Liver (tissue), 9 donors: ENCODE measurements around the gene GLYATL3. TPM values are rescaled to one million over a fixed set of nuclear protein-coding genes. Genes with fewer than 3 reads are reported as not detected.
A peak's percentile ranks its signal among the peaks of the same experiment; 100 is the strongest.

Experiments
- DNase-seq: peaks from one replicate; pipeline ENCODE4 v3.0.0-alpha.2; 2017; ENCODE audit warnings: low spot score
- H3K27ac ChIP-seq, 2 donors: one replicate each; pipeline ENCODE4 v1.7.0; 2013; ENCODE audit warnings: inconsistent platforms in 2 of 2, low read length in 2 of 2, control low read depth in 1 of 2, low read depth in 1 of 2, mild to moderate bottlenecking in 1 of 2
- H3K27me3 ChIP-seq, 4 donors: one replicate each; pipeline versions ENCODE4 v1.6.1 to v1.7.0; 2013; ENCODE audit warnings: low read length in 3 of 4, inconsistent platforms in 1 of 4, mild to moderate bottlenecking in 1 of 4, moderate library complexity in 1 of 4; ENCODE audit not compliant: control insufficient read depth in 4 of 4, insufficient read depth in 4 of 4
- H3K36me3 ChIP-seq, 4 donors: one replicate each; pipeline versions ENCODE4 v1.6.1 to v1.7.0; 2013; ENCODE audit warnings: low read length in 3 of 4, mild to moderate bottlenecking in 3 of 4, low read depth in 1 of 4, moderate library complexity in 1 of 4; ENCODE audit not compliant: control insufficient read depth in 4 of 4, insufficient read depth in 3 of 4
- H3K4me1 ChIP-seq, 4 donors: one replicate each; pipeline versions ENCODE4 v1.6.1 to v1.7.0; 2013; ENCODE audit warnings: low read length in 3 of 4, mild to moderate bottlenecking in 3 of 4, moderate library complexity in 1 of 4; ENCODE audit not compliant: control insufficient read depth in 4 of 4, insufficient read depth in 4 of 4
- H3K4me3 ChIP-seq, 3 donors: one replicate each; pipeline versions ENCODE4 v1.6.1 to v1.7.0; 2013; ENCODE audit warnings: low read length in 3 of 3, control low read depth in 1 of 3, low read depth in 1 of 3, mild to moderate bottlenecking in 1 of 3
- H3K9ac ChIP-seq, 2 donors: one replicate each; pipeline ENCODE4 v1.7.0; 2013; ENCODE audit warnings: low read length in 2 of 2, mild to moderate bottlenecking in 2 of 2, moderate library complexity in 2 of 2, control low read depth in 1 of 2, low read depth in 1 of 2
- H3K9me3 ChIP-seq, 4 donors: one replicate each; pipeline versions ENCODE4 v1.6.1 to v1.7.0; 2013; ENCODE audit warnings: low read length in 3 of 4; ENCODE audit not compliant: control insufficient read depth in 4 of 4
- ATF3 ChIP-seq: IDR thresholded peaks from 2 replicates; pipeline ENCODE4 v1.6.1; 2016; ENCODE audit warnings: antibody characterized with exemption
- EGR1 ChIP-seq, 2 donors: IDR thresholded peaks; 2 replicates each; pipeline ENCODE4 v1.6.1; 2016 to 2018; ENCODE audit warnings: antibody characterized with exemption in 2 of 2, low read depth in 2 of 2
- FOXA1 ChIP-seq: IDR thresholded peaks from 2 replicates; pipeline ENCODE4 v1.6.1; 2016; ENCODE audit warnings: antibody characterized with exemption
- GABPA ChIP-seq, 2 donors: IDR thresholded peaks in 1 of 2; conservative IDR thresholded peaks in 1 of 2; 2 replicates each; pipeline ENCODE4 v1.6.1; 2016; ENCODE audit warnings: antibody characterized with exemption in 2 of 2, mild to moderate bottlenecking in 1 of 2, moderate library complexity in 1 of 2
- HNF4A ChIP-seq, 2 donors: conservative IDR thresholded peaks; 2 replicates each; pipeline ENCODE4 v1.6.1; 2016; ENCODE audit warnings: antibody characterized with exemption in 2 of 2, mild to moderate bottlenecking in 2 of 2
- HNF4G ChIP-seq: IDR thresholded peaks from 2 replicates; pipeline ENCODE4 v1.6.1; 2016; ENCODE audit warnings: antibody characterized with exemption
- JUND ChIP-seq, 2 donors: IDR thresholded peaks; 2 replicates each; pipeline ENCODE4 v1.6.1; 2016; ENCODE audit warnings: antibody characterized with exemption in 2 of 2
- MAX ChIP-seq: IDR thresholded peaks from 2 replicates; pipeline ENCODE4 v1.6.1; 2016; ENCODE audit warnings: antibody characterized with exemption
- NR2F2 ChIP-seq: IDR thresholded peaks from 2 replicates; pipeline ENCODE4 v1.6.1; 2016; ENCODE audit warnings: antibody characterized with exemption
- RAD21 ChIP-seq, 2 donors: IDR thresholded peaks; 2 replicates each; pipeline ENCODE4 v1.6.1; 2016; ENCODE audit warnings: antibody characterized with exemption in 2 of 2, mild to moderate bottlenecking in 2 of 2
- RXRA ChIP-seq, 2 donors: IDR thresholded peaks; 2 replicates each; pipeline ENCODE4 v1.6.1; 2017 to 2018; ENCODE audit warnings: antibody characterized with exemption in 2 of 2, mild to moderate bottlenecking in 1 of 2
- SP1 ChIP-seq: IDR thresholded peaks from 2 replicates; pipeline ENCODE4 v1.6.1; 2018; ENCODE audit warnings: antibody characterized with exemption, mild to moderate bottlenecking
- TAF1 ChIP-seq: conservative IDR thresholded peaks from 2 replicates; pipeline ENCODE4 v1.6.1; 2016; ENCODE audit warnings: antibody characterized with exemption, mild to moderate bottlenecking
- YY1 ChIP-seq: IDR thresholded peaks from 2 replicates; pipeline ENCODE4 v1.6.1; 2016; ENCODE audit warnings: antibody characterized with exemption, mild to moderate bottlenecking
- ZBTB33 ChIP-seq: IDR thresholded peaks from 2 replicates; pipeline ENCODE4 v1.6.1; 2016; ENCODE audit warnings: antibody characterized with exemption
- WGBS: extraction: QIAGEN DNeasy Blood & Tissue Kit; methylation state at CpG from one replicate; pipeline ENCODE4 v1.1.7; 2013; 5-methylcytosine and 5-hydroxymethylcytosine counted together
- polyA plus RNA-seq, 2 donors: library from polyadenylated mRNA; stranded (reverse) in 1 of 2; unstranded in 1 of 2; fragments of 200-250 nt in 1 of 2; fragments of >200 nt in 1 of 2; fragmentation: Nextera tagmentation in 1 of 2; extraction: Ambion mirVana in 1 of 2; gene quantifications; one replicate each; pipeline versions ENCODE4 v1.2.1 to v1.2.3, GENCODE V29; 2013 to 2015
- total RNA-seq, 2 donors: library from RNA; depleted of rRNA; stranded (reverse); fragments of >200 nt; gene quantifications; one replicate each; pipeline ENCODE4 v1.2.3, GENCODE V29; 2014
- TF ChIP-seq, protein P1 (sequence below): IDR thresholded peaks from 2 replicates; pipeline ENCODE4 v1.6.1; 2016; ENCODE audit warnings: antibody characterized with exemption, mild to moderate bottlenecking
- donor health status: healthy.
- donor health status: healthy.
- donor health status: healthy.
- donor health status: healthy.
- donor health status: healthy.

Gene GLYATL3
- total and polyA plus RNA-seq, 4 donors = 0.09 TPM; not detected in 3

DNA sequence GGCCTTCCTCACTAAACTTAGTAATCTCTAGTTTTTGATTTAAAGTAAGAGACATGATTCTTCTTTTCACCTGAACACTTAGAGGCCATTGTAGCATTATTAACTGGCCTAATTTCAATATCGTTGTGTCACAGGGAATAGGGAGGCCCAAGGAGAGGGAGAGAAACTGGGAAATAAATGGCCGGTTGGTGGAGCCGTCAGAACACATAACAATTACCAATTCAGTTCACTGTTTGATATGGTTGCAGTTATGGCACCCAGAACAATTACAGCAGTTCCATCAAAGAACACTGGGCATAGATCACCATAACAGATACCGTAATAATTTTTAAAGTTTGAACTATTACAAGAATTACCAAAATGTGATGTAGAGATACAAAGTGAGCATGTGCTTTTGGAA lies 9.1 kb upstream of the GLYATL3 start:
- WGBS = 94% methylated on average over 4 of the region's 4 CpGs
- TF ChIP-seq RAD21 (IDR thresholded peaks at IDR 0.05) (peak; percentile 18 to 26), TAF1 (no peak)
- TF ChIP-seq, protein P1, sequence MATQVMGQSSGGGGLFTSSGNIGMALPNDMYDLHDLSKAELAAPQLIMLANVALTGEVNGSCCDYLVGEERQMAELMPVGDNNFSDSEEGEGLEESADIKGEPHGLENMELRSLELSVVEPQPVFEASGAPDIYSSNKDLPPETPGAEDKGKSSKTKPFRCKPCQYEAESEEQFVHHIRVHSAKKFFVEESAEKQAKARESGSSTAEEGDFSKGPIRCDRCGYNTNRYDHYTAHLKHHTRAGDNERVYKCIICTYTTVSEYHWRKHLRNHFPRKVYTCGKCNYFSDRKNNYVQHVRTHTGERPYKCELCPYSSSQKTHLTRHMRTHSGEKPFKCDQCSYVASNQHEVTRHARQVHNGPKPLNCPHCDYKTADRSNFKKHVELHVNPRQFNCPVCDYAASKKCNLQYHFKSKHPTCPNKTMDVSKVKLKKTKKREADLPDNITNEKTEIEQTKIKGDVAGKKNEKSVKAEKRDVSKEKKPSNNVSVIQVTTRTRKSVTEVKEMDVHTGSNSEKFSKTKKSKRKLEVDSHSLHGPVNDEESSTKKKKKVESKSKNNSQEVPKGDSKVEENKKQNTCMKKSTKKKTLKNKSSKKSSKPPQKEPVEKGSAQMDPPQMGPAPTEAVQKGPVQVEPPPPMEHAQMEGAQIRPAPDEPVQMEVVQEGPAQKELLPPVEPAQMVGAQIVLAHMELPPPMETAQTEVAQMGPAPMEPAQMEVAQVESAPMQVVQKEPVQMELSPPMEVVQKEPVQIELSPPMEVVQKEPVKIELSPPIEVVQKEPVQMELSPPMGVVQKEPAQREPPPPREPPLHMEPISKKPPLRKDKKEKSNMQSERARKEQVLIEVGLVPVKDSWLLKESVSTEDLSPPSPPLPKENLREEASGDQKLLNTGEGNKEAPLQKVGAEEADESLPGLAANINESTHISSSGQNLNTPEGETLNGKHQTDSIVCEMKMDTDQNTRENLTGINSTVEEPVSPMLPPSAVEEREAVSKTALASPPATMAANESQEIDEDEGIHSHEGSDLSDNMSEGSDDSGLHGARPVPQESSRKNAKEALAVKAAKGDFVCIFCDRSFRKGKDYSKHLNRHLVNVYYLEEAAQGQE = no peak

GRCh38 chr6:49497304-49497703 lies 2.4 kb upstream of the GLYATL3 start:
- H3K9ac ChIP-seq = no peak overlapping the region
- H3K36me3 ChIP-seq = no peaks in the 10 kb centered on the region
- no peaks in the 10 kb centered on the region for H3K27me3 ChIP-seq
- no peaks in the 10 kb centered on the region for H3K9me3 ChIP-seq
- H3K4me1 ChIP-seq = no peaks in the 10 kb centered on the region
- no peak overlapping the region for H3K27ac ChIP-seq
- WGBS = 88% methylated on average over 3 of the region's 3 CpGs
- TF ChIP-seq JUND (IDR thresholded peaks at IDR 0.05) (no peak), FOXA1 (no peak), NR2F2 (no peak), EGR1 (IDR thresholded peaks at IDR 0.05; ENCODE audit: low read depth in 2 of 2) (no peak), MAX (no peak), YY1 (no peak)
- no peak for DNase-seq
- no peak overlapping the region for H3K4me3 ChIP-seq

More for the DNA sequence above, 9.1 kb upstream of the GLYATL3 start:
- Histone ChIP-seq H3K9ac (no peak overlapping the region), H3K36me3 (peaks cover 0 to 7% (median 0%) of the 10 kb centered on the region in 4 donors), H3K27me3 (no peaks in the 10 kb centered on the region), H3K4me3 (no peak overlapping the region), H3K9me3 (no peaks in the 10 kb centered on the region), H3K4me1 (no peaks in the 10 kb centered on the region), H3K27ac (no peak overlapping the region)
- DNase-seq = no peak

- Histone ChIP-seq H3K27ac (no peak overlapping the region), H3K4me3 (no peak overlapping the region), H3K27me3 (no peaks in the 10 kb centered on the region), H3K9ac (no peak overlapping the region), H3K36me3 (no peaks in the 10 kb centered on the region), H3K9me3 (no peaks in the 10 kb centered on the region), H3K4me1 (no peaks in the 10 kb centered on the region)
- WGBS = 90% methylated on average over 1 of the region's 1 CpG
- DNase-seq = no peak
- TF ChIP-seq ZBTB33 = no peak
- TF ChIP-seq ATF3 = no peak
- TF ChIP-seq MAX = no peak
- TF ChIP-seq NR2F2 = no peak
- no peak for TF ChIP-seq RAD21 (IDR thresholded peaks at IDR 0.05)
- no peak for TF ChIP-seq YY1
- no peak for TF ChIP-seq EGR1 (IDR thresholded peaks at IDR 0.05; ENCODE audit: low read depth in 2 of 2)
- no peak for TF ChIP-seq GABPA (IDR thresholded peaks at IDR 0.05 in 1 of 2, conservative IDR thresholded peaks at IDR 0.05 in 1 of 2)
- TF ChIP-seq TAF1 = no peak
- no peak for TF ChIP-seq HNF4A (conservative IDR thresholded peaks at IDR 0.05)
- TF ChIP-seq, protein P1 = no peak
- TF ChIP-seq SP1 = no peak
- TF ChIP-seq RXRA (IDR thresholded peaks at IDR 0.05) = no peak
- no peak for TF ChIP-seq HNF4G
- TF ChIP-seq JUND (IDR thresholded peaks at IDR 0.05) = no peak
Measured at GRCh38 chr6:49499126-49499525, 597 bp upstream of the GLYATL3 start.
